Right ventricle myocardium superior (tissue), 1 donor: ENCODE data around the gene PTPRN2. TPM values are rescaled to one million over a fixed set of nuclear protein-coding genes. Genes with fewer than 3 reads are reported as not detected.

Source experiments
- ATAC-seq: fragments of 200-7000 bp; cut with Tn5 transposase; one replicate; pipeline ENCODE4 v1.9.1; 2020; ENCODE audit warnings: mild to moderate bottlenecking; ENCODE audit not compliant: poor library complexity
- DNase-seq: peaks from one replicate; pipeline ENCODE4 v3.0.0-alpha.2; 2020
- intact Hi-C: fragments of 100-400 bp; cut with DNase I; formaldehyde crosslinking; loops from one replicate; pipeline ENCODE4 v1.11.2; 2022
- total RNA-seq: library from RNA; stranded (reverse); fragmentation: NEBNext Ultra II Directional; extraction: Animal tissue kit (Norgen Biotek cat#: 25700); gene quantifications from one replicate; pipeline ENCODE4 v1.2.1, GENCODE V29; 2021
- donor health status: DM: no; HTN: yes; CAD: no; lungs with severe emphysema.

PTPRN2 gene
- total RNA-seq, 1 donor from 2014 or later: 1.2 TPM

DNA sequence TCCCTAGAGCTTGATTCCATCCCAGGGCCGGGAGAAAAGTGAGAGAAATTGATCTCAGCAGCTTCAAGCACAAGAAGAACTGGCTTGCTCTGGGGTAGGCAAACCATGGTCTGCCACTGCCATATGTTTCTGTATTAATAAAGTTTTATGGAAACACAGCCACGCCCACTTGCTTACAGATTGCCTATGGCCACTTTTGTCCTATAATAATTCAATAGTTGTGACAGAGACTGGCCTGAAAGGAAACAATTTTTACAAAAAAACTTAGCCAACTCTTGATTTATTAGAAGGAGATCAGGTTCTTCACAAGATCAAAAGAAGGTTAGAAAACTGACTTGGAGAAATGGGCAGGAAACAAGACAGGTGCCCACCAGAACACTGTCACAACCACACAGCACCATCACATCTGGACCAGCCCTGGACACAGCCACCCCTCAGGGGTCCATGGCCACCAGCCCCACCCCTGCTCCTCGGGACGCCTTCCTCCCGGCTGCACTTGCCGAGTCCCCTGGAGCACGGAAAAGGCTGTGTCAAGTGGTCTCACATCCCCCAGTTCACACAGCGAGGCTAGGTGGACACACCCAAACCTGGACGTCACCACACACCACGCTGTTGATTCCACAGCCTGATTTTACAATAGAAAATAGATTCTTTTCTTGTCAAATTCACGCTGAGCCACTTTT is 85.4 kb downstream of the PTPRN2 start:
- ATAC-seq (no peak), DNase-seq (no peak)
- intact Hi-C loops: no loop called here

DNA sequence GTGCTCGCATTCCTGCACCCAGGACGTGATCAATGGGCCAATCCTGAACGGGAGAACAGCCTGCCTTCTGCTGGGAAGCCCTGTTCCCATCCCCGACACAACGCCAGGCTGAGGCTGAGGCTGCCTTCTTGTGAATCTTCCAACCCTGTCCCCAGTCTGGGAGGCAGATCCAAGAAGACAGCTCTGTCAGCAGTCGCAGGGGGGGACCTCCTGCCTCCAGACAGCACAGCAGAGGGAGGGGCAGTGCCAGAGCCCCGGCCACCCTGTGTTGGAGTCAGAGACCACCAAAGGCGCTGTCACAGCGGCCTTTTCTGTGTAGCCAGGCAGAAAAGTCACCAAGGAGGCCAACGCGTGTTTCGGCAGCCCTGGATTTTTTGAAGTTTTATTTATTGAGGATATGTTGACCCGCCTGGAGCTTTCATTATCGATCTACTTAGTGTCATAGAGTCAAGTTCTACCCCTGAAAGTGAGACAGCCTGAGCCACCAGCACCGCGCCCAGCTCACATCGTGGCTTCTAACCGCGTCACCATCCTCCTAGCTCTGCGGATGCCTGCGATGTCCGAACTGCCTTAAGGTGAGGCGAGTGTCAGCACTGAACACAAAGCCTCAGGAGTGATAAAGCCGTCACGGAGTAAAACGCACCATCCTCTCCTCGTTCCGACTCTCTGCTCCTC is 86.1 kb downstream of the PTPRN2 start:
- intact Hi-C loops: no loop called here
- ATAC-seq (no peak), DNase-seq (no peak)

DNA sequence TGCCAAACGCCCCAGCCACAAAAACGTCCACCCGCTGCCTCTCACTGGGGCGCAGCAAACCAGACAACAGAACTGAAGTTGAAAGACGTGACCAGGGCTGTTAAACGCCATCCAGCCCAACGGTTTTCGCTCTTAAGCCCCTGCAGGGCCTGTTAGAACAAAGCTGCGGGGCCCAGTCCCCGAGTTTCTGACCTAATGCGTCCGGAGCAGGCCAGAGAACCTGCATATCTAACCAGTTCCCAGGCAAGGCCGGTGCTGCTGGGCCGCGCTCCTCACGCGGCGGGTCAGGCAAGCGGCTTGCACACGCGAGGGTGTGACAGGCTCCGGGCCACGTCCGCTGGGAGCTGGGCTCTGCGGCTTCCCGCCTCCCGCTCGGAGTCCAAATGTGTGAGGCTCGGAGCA is 87.0 kb downstream of the PTPRN2 start:
- ATAC-seq: no peak
- intact Hi-C loops: no loop called here
- DNase-seq: peak; percentile 48

DNA sequence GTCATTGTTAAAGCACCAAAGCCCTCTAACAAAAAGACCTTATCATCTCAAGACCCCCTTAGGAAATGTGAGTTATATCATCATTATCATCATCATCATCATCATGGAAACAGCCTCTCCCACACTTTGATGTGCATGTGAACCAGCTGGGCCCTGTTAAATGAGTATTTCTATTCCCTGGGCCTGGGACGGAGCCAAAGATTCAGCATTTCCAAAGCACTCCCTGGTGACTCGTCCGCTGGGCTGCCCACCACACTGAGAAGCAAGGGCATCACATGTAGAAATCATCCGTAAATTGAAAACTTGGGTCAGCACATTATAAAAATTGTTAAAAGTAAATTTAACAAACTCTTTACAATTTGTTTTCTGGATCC is 88.6 kb downstream of the PTPRN2 start:
- no peak for ATAC-seq
- intact Hi-C loops: no loop called here
- DNase-seq: no peak

DNA sequence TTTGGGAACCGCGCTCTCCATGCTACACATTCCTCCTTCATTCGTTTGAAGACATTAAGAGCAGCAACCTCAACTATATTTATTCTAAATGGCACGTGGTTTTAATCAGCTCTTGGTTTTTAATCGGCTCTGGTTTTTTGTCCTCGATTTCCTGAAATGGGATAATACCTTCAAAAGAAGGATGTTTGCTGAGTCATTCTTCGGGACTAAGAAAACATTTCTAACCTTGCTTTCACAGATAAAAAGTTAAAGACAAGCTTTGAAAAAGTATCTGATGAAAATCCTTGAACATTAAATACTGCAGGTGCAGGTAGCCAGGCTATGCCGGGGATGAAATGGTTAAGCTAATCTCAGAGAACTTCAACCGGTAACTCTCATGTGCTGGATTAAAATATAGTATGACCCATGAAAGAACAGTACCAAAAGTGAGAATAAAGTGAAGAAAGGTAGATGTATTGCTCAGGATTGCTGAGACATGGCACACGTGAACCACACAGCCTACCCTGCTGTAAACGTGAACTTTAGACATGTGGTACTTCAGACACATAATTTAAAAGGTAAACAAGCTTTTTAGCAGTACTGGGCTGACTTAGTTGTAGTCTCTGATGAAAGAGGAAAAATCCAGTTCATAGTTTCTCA is 89.1 kb downstream of the PTPRN2 start:
- DNase-seq: no peak
- no peak for ATAC-seq
- intact Hi-C loops: no loop called here

DNA sequence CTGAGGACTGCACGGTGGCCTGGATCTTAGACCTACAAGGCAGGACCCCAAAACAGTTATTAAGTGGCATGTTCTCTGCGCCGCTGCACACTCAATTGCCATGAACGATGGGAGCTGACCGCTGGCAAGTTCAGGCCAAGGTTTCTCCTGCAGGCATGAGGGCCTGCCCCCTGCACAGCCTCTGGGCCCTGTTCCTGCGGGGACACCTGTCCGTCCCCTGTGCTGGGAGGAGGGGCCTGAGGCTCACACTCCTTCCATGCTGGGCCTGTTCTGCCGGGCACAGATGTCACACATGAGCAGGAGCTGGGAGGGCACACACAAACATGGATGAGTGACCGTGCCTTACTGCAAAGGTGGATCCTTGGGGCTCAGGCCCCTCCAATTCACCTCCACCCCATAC is 90.0 kb downstream of the PTPRN2 start:
- DNase-seq: no peak
- ATAC-seq: no peak
- intact Hi-C loops: no loop called here

DNA sequence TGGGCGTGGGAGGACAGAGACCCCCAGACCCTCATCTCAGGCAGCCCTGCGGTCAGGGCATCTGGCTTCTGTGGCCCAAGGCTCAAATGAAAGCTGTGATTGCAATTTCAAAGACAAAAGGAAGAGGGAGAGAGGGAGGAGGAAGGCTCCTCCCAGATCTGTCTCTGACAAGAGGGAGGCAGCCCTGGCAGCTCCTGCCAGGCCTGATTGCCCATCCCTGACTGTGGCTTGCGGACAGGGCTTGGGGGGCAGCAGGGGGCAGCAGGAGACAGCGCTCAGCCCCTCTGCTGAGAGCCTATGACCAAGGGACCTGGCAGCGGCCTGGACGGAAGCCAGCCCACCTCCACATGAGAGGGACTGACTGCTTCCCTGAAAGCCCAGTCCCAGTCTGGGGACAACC is 91.8 kb downstream of the PTPRN2 start:
- ATAC-seq (peak; percentile 31), DNase-seq (no peak)
- intact Hi-C loops: no loop called here

DNA sequence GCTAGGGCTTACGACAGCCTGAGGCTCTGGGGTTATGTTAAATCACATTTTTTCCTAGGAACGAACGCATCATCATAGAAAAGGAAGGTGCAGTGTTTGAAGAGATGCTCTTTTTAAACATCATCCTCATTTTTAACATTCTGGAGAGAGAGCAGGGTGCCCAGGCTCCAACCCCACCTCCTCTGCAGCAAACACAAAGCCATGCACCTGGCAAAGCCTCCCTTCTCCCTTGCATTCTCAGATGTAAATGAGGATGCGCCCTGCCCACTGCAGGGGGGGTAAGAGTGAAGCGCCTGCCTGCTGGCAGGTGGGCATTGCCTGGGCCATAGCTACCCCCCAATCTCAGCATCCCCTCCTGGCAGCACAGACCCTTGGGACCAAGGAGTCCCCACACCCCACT is 92.4 kb downstream of the PTPRN2 start:
- no peak for ATAC-seq
- DNase-seq: no peak
- intact Hi-C loops: no loop called here

DNA sequence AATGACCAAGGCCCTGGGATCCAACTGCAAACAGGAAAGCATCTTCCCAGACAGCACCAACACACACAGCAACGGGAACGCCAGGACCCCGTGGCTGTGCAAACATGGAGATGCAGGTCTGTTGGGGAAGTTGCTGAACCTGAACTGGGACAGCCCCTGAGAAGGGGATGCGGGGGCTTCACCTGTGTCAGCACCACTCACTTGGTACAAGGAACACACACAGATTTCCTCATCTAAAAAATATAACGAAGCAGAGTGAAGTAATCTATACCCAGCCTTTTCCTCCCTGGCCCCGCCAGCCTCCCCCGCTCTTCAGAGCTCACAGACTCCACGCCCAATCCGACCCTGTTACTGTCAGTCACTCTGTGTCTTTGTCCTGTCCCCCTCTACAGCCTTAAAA is 93.0 kb downstream of the PTPRN2 start:
- DNase-seq (no peak), ATAC-seq (no peak)
- intact Hi-C loops: no loop called here

DNA sequence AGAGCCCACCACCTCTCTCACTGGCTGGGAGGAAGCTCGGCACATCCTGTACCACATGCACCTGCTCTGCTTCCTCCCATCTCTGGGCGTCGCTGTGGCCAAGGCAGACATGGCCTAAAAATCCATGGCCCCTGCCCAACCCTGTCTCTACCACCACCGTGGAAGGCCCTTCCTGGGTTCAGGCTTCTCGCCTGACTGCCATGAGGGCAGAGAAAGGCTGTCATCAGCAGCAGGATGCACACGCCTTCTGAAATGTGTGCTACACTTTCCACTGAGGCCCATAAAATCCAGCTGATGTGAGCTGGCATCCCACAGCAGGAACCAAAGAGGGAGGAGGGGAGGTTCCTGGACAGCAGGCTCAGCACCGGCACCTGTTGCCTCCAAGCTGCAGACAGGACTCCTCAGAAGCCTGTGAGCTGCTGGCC is 93.4 kb downstream of the PTPRN2 start:
- no peak for ATAC-seq
- intact Hi-C loops: no loop called here
- no peak for DNase-seq

DNA sequence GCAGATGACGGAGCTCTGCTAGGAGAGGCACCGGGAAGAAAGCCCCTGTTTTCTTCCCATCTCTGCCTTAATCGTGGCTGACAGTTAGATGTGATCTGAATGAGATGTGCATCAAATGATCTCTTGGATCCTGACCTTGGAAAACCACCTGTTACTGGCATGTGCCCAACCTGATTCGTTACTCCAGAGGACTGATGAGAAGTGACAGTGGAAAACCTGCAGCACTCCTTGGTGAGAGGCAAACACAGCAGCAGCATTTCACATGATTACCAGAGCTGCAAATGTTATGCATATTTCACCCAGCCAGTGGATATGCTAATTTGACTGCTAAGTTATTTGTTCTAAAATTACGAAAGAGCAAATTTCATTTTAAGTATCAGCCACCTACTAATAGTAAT is 95.3 kb downstream of the PTPRN2 start:
- no peak for DNase-seq
- no peak for ATAC-seq
- intact Hi-C loops: no loop called here

DNA sequence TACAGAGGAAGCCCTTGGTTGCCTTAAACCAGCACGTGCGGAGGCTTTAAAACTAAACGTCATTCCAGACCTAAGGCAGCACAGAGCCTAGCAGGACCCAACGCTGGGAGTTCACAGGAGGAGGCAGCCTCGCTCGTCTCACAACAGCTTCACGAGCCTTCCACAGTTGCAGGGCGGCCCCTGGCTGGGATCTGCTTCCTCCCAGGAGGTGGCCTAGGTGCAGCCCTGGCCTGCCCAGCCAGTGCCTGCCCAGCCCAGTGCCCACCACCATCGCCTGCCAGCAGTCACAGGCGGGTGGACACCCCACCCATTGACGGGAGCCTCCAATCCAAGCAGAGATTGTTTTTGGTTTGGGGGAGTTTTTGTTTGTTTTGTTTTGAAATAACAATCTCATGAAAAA is 96.5 kb downstream of the PTPRN2 start:
- ATAC-seq (no peak), DNase-seq (no peak)
- intact Hi-C loops: no loop called here

DNA sequence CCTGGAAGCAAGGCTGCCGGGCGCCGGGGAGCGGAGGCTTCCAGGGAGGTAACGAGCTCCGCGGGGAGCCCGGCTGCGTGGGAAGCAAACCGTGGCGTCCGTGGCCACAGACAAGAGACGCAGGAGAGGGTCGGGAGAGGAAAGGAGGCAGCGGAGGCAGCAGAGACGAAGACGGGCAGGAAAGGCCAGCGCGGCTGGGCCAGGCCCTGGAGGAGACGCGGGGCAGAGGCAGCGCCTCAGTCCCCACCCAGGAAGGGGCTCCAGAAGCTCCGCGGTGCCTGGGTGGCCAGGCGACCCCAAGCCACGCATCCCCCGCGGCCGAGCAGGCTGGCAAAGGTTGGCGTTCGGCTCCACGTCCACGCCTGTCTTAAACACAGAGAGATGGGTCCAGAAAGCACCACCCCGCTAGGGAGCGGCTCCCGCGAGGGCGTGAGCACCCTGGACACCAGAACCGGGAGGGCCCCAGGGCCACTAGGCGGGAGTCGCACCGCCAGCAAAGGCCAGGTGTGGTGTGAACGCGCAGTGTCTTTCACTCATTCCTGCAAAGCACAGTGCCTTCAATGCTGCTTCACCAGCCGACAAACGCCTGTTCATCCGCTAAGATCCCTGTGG is 97.3 kb downstream of the PTPRN2 start:
- DNase-seq (no peak), ATAC-seq (no peak)
- intact Hi-C loops: no loop called here

DNA sequence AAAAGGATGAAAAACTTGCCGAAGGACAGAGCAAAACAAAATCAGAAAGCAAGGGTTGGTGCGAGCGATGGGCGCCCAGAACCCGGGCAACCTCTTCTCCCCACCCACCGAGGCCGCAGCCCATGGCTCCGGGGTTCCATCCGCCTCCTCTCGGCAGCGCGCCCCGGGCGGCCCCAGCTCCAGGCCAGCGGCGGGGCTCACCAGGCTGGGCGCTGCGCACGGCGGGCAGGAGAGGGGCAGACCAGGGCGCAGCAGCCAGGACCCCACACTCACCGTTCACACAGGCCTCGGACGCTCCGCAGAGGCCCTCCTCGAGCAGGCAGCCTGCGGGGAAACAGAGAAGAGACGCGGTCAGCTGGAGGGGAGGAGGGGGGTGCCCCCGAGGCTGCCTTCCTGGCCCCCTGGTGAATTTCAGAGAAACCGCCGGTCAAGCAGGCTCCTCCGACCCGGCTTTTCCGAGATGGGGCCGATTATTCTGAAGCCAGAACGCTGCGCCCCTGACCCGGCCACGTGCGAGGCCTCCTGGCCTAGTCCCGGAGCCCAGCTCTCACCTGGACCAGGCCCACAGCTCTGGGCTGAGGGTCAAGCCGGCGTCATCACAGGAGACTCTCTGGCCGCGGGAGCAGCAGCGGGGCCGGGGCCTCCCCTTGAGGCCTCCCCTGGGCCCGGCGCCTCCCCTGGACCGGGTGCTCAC is 98.0 kb downstream of the PTPRN2 start:
- DNase-seq (no peak), ATAC-seq (no peak)
- intact Hi-C loops: no loop called here

DNA sequence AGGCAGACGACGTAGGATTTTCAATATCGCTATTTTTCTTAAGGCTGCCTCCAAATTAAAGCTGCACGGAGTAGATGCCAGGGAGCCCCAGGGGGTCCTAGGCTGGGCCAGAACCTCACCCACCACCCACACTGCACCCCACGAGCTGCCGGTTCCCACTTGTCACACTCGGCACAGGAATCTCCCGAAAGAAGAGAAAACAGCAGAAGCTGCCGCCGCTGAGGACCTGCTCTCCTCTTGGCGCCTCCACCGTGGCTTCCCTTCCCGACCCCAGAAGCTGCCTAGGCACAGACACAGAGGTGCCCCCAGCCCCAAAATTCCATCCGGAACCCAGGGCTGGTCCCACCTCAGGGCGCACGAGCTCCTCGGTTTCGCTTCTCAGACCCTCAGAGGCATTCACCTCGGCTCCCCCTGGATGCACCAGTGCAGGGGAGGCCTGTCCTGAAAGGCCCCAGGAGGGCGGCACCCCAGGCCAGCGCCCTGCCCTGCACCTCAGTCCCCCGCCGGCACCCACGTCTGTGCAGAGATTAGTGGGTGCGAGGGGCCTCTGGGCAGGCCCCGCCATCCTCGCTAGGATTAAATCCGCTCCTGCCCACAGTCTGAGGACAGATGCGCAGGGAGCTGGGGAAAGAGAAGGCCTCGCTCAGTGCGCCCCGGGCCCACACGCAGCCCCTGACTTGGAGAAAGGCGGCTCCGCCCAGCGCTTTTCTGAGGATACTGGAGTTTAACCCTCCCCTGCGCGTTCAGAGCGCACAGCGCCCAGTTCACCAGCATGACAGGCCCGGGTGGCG is 99.2 kb downstream of the PTPRN2 start:
- ATAC-seq (no peak), DNase-seq (no peak)
- intact Hi-C loops: no loop called here

DNA sequence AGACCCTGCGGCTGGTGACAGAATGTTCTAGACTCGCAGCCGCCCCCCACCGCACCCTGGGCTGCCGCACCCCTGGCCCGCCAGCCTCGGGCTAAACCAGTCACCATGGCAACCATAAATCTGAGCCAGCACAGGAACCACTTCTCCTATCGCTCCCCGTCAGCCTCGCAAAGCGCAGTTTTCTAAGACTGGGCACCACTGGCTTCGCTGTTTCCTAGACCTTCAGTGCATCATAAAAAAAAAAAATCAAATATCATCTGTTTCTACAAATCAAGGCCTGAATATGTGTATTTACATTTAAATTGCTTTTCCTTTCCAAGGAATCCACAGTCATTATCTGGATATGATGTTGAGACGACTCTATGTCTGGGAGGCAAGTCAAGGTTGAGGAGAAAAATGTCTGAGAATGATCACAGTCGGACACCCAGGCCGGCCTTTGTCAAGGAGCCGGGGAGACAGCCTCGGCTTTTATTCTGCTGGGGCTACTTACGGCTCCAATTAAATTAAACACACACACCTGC is 99.9 kb downstream of the PTPRN2 start:
- intact Hi-C loops: no loop called here
- DNase-seq: no peak
- no peak for ATAC-seq

DNA sequence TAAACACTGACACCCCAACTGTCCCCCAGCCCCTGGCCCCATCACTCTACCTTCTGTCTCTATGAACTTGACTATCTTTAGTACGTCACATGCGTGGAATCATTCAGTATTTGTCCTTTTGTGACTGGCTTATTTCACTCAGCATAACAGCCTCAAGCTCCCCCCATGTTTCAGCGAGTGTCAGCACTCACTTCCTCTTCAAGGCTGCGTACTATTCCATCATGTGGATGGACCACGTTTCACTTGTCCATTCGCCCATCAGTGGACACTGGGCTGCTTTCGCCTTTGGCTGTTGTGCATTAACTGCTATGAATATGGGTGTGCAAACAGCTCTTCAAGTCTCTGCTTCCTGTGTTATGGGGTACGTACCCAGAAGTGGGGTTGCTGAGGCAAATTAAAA is 100.7 kb downstream of the PTPRN2 start:
- ATAC-seq: no peak
- intact Hi-C loops: no loop called here
- no peak for DNase-seq

DNA sequence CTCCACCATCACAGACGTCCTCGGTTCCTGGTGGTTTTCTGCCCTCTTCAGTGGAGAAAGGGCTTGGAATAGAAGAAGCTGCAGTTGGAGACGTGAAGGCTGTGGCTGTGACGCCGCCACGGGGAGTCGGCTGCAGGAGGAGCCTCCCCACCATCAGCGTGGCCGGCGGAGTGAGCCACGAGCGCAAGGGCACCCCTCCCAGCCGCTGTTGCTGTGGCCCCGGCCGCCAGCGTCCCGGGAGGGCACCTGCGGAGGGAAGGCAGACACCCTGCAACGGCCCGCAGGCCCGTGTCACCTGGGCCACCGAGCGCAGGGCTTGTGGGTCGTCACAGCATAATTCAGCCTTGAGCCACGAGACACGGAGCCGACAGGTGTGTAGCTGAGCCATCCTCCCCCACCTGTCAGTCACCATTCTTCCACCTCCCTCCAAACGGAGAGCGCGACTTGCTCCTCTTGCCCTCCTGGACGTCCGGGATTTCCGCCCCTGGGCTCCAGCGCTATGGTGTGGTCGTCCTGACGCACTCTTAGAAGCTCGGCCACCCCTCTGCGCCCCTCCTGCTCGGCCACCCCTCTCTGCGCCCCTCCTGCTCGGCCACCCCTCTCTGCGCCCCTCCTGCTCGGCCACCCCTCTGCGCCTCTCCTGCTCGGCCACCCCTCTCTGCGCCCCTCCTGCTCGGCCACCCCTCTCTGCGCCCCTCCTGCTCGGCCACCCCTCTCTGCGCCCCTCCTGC is 102.7 kb downstream of the PTPRN2 start:
- ATAC-seq (no peak), DNase-seq (no peak)
- intact Hi-C loops: no loop called here
